ENCODE measurements around the gene TM9SF2. TPM values are rescaled to one million over a fixed set of nuclear protein-coding genes. Genes with fewer than 3 reads are reported as not detected.

Gene TM9SF2
- total RNA-seq, 2 donors from 2014 or later: 49.8 to 63.6 TPM

DNA sequence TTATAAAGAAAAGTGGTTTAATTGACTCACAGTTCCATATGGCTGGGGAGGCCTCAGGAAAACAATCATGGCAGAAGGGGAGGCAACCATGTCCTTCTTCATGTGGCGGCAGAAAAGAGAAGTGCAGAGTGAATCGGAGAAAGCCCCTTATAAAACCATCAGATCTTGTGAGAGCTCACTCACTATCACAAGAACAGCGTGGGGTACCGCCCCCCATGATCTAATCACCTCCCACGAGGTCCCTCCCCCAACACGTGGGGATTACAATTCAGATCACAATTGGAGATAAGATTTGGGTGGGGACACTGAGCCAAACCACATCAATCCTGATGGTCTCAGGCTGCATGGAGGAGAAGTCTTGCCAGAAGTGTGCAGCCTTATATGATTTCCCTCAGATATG, 26.0 kb downstream of the TM9SF2 start:
- no peak for ATAC-seq
- no peaks in the 10 kb centered on the region for H3K27me3 ChIP-seq
- no peaks in the 10 kb centered on the region for H3K9me3 ChIP-seq
- 76 to 80% methylated on average over 6 of the region's 6 CpGs for WGBS, 2 donors
- peaks cover 0 to 10% of the 10 kb centered on the region in 2 donors for H3K36me3 ChIP-seq (replicated peaks in 1 of 2; ENCODE audit: insufficient read depth in 1 of 2, low read depth in 2 of 2)
- intact Hi-C loops (cut with DNase I): no loop called here
- no peak for TF ChIP-seq POLR2A (IDR thresholded peaks at IDR 0.05)
- TF ChIP-seq, protein P1, sequence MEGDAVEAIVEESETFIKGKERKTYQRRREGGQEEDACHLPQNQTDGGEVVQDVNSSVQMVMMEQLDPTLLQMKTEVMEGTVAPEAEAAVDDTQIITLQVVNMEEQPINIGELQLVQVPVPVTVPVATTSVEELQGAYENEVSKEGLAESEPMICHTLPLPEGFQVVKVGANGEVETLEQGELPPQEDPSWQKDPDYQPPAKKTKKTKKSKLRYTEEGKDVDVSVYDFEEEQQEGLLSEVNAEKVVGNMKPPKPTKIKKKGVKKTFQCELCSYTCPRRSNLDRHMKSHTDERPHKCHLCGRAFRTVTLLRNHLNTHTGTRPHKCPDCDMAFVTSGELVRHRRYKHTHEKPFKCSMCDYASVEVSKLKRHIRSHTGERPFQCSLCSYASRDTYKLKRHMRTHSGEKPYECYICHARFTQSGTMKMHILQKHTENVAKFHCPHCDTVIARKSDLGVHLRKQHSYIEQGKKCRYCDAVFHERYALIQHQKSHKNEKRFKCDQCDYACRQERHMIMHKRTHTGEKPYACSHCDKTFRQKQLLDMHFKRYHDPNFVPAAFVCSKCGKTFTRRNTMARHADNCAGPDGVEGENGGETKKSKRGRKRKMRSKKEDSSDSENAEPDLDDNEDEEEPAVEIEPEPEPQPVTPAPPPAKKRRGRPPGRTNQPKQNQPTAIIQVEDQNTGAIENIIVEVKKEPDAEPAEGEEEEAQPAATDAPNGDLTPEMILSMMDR (IDR thresholded peaks at IDR 0.05): no peak
- H3K27ac ChIP-seq: no peak overlapping the region
- H3K4me3 ChIP-seq: no peak overlapping the region
- DNase-seq: no peak
- no peaks in the 10 kb centered on the region for H3K4me1 ChIP-seq

- DNase-seq: no peak
- Histone ChIP-seq H3K4me3 (no peak overlapping the region), H3K27me3 (no peaks in the 10 kb centered on the region), H3K9me3 (no peaks in the 10 kb centered on the region), H3K36me3 (replicated peaks in 1 of 2; ENCODE audit: insufficient read depth in 1 of 2, low read depth in 2 of 2) (peaks cover 0 to 5% of the 10 kb centered on the region in 2 donors), H3K4me1 (no peaks in the 10 kb centered on the region), H3K27ac (no peak overlapping the region)
- TF ChIP-seq POLR2A (IDR thresholded peaks at IDR 0.05): no peak
- TF ChIP-seq, protein P1 (IDR thresholded peaks at IDR 0.05): peak in 1 of 7 experiments; percentile 10
- intact Hi-C loops (cut with DNase I): no loop called here
- ATAC-seq: no peak
Measured at GRCh38 chr13:99528547-99528946, 27.3 kb downstream of the TM9SF2 start.

DNA sequence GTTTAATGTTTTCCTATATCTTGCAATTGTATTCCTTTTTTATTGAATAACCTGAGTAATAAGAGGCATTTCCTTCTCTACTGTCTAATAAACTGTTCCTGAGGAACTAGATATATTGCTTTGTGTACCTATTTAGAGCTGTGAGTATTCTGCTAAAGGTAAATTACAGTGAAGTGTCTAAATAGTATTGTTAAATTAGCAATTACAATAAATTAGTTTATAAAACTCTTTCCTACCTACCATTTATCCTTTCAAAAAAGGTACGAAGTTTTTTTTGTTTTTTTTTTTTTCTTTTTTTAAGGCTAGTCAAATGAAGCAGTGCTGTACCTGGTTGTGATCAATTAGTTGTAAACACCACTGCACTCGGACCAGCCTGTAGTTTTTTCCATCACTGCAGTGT, 34.8 kb downstream of the TM9SF2 start:
- no peak for ATAC-seq
- intact Hi-C loops (cut with DNase I): no loop called here
- H3K36me3 ChIP-seq (replicated peaks in 1 of 2; ENCODE audit: insufficient read depth in 1 of 2, low read depth in 2 of 2): peaks cover 0 to 4% of the 10 kb centered on the region in 2 donors

DNA sequence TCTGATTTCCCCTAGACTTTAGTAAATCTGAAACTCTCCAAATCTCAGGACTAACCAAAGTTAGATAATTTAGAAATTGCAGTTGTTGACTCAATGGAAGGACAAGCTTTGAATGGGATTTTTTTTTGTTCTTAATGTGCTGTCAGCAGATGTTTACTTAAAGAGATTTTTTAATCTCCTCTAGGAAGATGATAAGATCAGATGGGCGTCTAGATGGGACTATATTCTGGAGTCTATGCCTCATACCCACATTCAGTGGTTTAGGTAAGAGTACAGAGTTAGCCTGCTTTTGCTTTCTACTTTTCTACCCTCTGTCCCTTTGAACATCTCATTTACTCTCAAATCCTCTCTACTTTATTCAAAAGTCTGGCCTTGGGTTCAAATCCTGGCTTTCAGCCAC, 39.3 kb downstream of the TM9SF2 start:
- Histone ChIP-seq H3K36me3 (replicated peaks in 1 of 2; ENCODE audit: insufficient read depth in 1 of 2, low read depth in 2 of 2) (peaks cover 3 to 20% of the 10 kb centered on the region in 2 donors), H3K9me3 (no peaks in the 10 kb centered on the region), H3K27me3 (no peaks in the 10 kb centered on the region), H3K4me1 (no peaks in the 10 kb centered on the region), H3K4me3 (no peak overlapping the region), H3K27ac (no peak overlapping the region)
- DNase-seq (no peak), ATAC-seq (no peak)
- TF ChIP-seq POLR2A (IDR thresholded peaks at IDR 0.05): no peak
- TF ChIP-seq, protein P1 (IDR thresholded peaks at IDR 0.05): no peak
- WGBS, 2 donors: 73 to 77% methylated on average over 1 of the region's 1 CpG
- intact Hi-C loops (cut with DNase I): no loop called here

More for the DNA sequence above, 34.8 kb downstream of the TM9SF2 start:
- TF ChIP-seq POLR2A (IDR thresholded peaks at IDR 0.05): no peak
- TF ChIP-seq, protein P1 (IDR thresholded peaks at IDR 0.05): no peak
- 71 to 87% methylated on average over 2 of the region's 2 CpGs for WGBS, 2 donors
- H3K27me3 ChIP-seq: no peaks in the 10 kb centered on the region
- DNase-seq: no peak
- H3K9me3 ChIP-seq: no peaks in the 10 kb centered on the region
- no peaks in the 10 kb centered on the region for H3K4me1 ChIP-seq
- H3K4me3 ChIP-seq: no peak overlapping the region
- H3K27ac ChIP-seq: no peak overlapping the region

- no peak for DNase-seq
- ATAC-seq: no peak
- H3K27me3 ChIP-seq: no peaks in the 10 kb centered on the region
- peaks cover 8 to 30% of the 10 kb centered on the region in 2 donors for H3K36me3 ChIP-seq (replicated peaks in 1 of 2; ENCODE audit: insufficient read depth in 1 of 2, low read depth in 2 of 2)
- H3K9me3 ChIP-seq: no peaks in the 10 kb centered on the region
- 83 to 95% methylated on average over 8 of the region's 8 CpGs for WGBS, 2 donors
- TF ChIP-seq, protein P1 (IDR thresholded peaks at IDR 0.05): no peak
- TF ChIP-seq POLR2A (IDR thresholded peaks at IDR 0.05): no peak
- no peak overlapping the region for H3K27ac ChIP-seq
- intact Hi-C loops (cut with DNase I): no loop called here
- H3K4me3 ChIP-seq: no peak overlapping the region
- H3K4me1 ChIP-seq: no peaks in the 10 kb centered on the region
Measured at GRCh38 chr13:99542788-99543406, 41.6 kb downstream of the TM9SF2 start.
